SH-SY5Y (cell line): ENCODE measurements around the gene VOPP1.

Experiments
- GATA2 ChIP-seq: IDR thresholded peaks from 2 replicates; pipeline ENCODE4 v1.6.1; 2011; ENCODE audit warnings: mild to moderate bottlenecking, low read depth, low read length
- GATA3 ChIP-seq: IDR thresholded peaks from 2 replicates; pipeline ENCODE4 v1.6.1; 2011; ENCODE audit warnings: low read depth, mild to moderate bottlenecking, low read length, moderate library complexity

- no peak; the same call in 1 of the 2 replicates for TF ChIP-seq GATA2
- no peak for TF ChIP-seq GATA3
Observed at GRCh38 chr7:55502124-55502857, 70.0 kb downstream of the VOPP1 start.
